ENCODE measurements around the gene CKAP4. TPM values are rescaled to one million over a fixed set of nuclear protein-coding genes. Genes with fewer than 3 reads are reported as not detected.

CKAP4 gene
- total RNA-seq, 1 experiment from 2014 or later: 69.6 TPM

DNA sequence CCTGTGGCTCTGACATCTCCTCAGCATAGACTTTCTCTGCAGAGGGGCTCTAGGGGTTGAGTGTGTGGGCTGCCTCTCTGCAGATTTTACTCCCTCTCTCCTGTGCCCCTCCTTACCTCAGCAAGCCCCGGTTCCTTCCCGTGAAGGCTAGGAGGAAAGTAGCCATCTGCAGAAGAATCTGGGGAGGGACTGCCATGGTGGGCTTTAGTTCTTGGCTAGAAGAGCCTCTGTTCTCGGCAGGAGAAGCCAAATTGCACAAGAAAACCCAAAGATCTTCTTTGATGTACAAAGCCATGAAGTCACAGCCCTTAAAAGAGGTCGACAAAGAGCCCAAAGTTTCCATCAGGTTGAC, 23.5 kb downstream of the CKAP4 start:
- Mint-ChIP-seq H3K27ac (no peak overlapping the region), H3K4me3 (no peak overlapping the region), H3K9me3 (no peaks in the 10 kb centered on the region), H3K27me3 (ENCODE audit: low read depth) (no peaks in the 10 kb centered on the region), H3K4me1 (peaks cover 5% of the 10 kb centered on the region), H3K36me3 (no peaks in the 10 kb centered on the region)
- ChIA-PET CTCF (interaction anchor here (0.6 to 1.6 kb wide), 28 partner anchors 10 to 806 kb away, joined by 3 to 27 read pairs (median 5); partner anchors contain the start of gene NUAK1), POLR2A (interaction anchor here (0.9 kb wide), 1 partner anchor 84 kb away, joined by 3 read pairs; no protein-coding TSS in a partner anchor)
- TF ChIP-seq, protein P1, sequence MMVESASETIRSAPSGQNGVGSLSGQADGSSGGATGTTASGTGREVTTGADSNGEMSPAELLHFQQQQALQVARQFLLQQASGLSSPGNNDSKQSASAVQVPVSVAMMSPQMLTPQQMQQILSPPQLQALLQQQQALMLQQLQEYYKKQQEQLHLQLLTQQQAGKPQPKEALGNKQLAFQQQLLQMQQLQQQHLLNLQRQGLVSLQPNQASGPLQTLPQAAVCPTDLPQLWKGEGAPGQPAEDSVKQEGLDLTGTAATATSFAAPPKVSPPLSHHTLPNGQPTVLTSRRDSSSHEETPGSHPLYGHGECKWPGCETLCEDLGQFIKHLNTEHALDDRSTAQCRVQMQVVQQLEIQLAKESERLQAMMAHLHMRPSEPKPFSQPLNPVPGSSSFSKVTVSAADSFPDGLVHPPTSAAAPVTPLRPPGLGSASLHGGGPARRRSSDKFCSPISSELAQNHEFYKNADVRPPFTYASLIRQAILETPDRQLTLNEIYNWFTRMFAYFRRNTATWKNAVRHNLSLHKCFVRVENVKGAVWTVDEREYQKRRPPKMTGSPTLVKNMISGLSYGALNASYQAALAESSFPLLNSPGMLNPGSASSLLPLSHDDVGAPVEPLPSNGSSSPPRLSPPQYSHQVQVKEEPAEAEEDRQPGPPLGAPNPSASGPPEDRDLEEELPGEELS (CRISPR knock-in tag; IDR thresholded peaks at IDR 0.05): no peak
- TF ChIP-seq NR1H2 (CRISPR knock-in tag; IDR thresholded peaks at IDR 0.05) (no peak), EMX1 (CRISPR knock-in tag; IDR thresholded peaks at IDR 0.05) (no peak), NR2C2 (CRISPR knock-in tag; IDR thresholded peaks at IDR 0.05) (no peak)
- TF ChIP-seq, protein P2, sequence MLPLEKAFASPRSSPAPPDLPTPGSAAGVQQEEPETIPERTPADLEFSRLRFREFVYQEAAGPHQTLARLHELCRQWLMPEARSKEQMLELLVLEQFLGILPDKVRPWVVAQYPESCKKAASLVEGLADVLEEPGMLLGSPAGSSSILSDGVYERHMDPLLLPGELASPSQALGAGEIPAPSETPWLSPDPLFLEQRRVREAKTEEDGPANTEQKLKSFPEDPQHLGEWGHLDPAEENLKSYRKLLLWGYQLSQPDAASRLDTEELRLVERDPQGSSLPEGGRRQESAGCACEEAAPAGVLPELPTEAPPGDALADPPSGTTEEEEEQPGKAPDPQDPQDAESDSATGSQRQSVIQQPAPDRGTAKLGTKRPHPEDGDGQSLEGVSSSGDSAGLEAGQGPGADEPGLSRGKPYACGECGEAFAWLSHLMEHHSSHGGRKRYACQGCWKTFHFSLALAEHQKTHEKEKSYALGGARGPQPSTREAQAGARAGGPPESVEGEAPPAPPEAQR (CRISPR knock-in tag; IDR thresholded peaks at IDR 0.05): no peak
- ATAC-seq (no peak), DNase-seq (ENCODE audit: low spot score) (no peak)

DNA sequence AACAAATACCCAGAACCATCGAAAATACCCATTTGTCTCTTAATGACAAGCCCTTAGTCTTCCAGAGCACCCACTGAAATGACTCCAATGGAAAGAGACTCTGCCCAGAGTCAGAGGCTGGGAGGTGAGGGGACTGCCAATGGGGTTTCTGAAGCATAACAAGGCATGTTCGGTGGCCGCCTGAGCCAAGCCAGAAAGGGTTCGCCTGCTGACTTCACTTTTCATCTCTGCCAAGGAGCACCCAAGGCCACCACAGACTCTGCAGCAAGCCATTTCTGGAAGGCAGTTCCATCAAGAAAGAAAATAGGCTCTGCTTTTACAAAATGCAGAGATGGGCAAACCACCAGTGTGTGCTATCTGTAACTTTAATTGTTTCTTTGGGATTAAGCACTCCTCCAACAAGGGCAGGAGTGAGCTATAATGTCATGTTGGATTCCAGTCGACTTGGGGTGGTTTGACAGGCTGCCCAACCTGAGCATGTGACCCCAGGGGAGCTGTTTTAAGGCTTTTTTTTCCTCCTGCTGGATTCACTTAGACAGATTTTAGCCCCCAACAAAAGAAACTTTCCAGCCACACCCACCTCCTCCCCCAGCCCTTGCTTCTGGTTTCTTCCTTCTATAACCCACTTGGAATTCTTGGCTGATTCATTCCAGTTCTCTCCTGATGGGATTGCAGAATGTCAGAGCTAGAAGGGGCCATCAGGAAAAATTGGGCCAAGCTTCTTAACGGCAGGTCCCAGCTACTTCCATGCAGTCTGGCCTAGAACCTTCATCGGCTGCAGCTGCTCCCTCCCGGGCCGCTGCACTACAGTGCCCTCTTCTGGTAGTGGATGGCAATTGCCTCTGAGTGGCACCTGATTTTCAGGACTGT, 24.1 kb downstream of the CKAP4 start:
- peak; percentile 95 for ATAC-seq
- POLR2A ChIA-PET: interaction anchor here (0.9 kb wide), 1 partner anchor 84 kb away, joined by 3 read pairs; no protein-coding TSS in a partner anchor
- no peak overlapping the region for H3K27ac Mint-ChIP-seq

DNA sequence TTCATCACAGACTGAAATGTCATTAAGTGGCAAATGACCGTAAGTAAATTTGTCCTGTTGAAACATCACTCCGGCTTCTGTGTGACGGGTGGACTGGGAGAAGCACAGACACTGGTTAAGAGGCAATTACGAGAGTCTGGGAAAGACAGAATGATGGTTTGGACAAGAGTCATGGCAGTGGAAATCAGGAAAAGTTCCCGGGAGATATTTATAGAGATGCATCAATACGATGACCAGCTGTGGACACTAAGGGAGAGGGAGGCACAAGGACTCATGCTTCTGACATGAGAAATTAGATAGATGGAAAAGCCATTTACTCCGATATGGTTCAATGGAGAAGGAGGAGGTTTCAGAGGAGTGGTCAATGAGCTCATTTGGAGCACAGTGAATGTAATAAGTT, 27.3 kb downstream of the CKAP4 start:
- no peak for DNase-seq (ENCODE audit: low spot score)
- H3K27me3 Mint-ChIP-seq (ENCODE audit: low read depth): no peaks in the 10 kb centered on the region; the same call in 1 of the 2 replicates
- no peak overlapping the region for H3K27ac Mint-ChIP-seq
- H3K4me1 Mint-ChIP-seq: no peaks in the 10 kb centered on the region; the same call in 1 of the 2 replicates
- ChIA-PET CTCF (no interaction called here), POLR2A (interaction anchor here (0.6 kb wide), 1 partner anchor 885 kb away, joined by 3 read pairs; no protein-coding TSS in a partner anchor)
- ATAC-seq: no peak
- H3K36me3 Mint-ChIP-seq: peaks cover 5% of the 10 kb centered on the region
- peaks cover 13% of the 10 kb centered on the region for H3K9me3 Mint-ChIP-seq
- no peak overlapping the region for H3K4me3 Mint-ChIP-seq
- TF ChIP-seq NFATC4 (CRISPR knock-in tag; IDR thresholded peaks at IDR 0.05): no peak
- TF ChIP-seq FOXJ3 (CRISPR knock-in tag; IDR thresholded peaks at IDR 0.05; ENCODE audit: borderline replicate concordance): no peak
- TF ChIP-seq, protein P3, sequence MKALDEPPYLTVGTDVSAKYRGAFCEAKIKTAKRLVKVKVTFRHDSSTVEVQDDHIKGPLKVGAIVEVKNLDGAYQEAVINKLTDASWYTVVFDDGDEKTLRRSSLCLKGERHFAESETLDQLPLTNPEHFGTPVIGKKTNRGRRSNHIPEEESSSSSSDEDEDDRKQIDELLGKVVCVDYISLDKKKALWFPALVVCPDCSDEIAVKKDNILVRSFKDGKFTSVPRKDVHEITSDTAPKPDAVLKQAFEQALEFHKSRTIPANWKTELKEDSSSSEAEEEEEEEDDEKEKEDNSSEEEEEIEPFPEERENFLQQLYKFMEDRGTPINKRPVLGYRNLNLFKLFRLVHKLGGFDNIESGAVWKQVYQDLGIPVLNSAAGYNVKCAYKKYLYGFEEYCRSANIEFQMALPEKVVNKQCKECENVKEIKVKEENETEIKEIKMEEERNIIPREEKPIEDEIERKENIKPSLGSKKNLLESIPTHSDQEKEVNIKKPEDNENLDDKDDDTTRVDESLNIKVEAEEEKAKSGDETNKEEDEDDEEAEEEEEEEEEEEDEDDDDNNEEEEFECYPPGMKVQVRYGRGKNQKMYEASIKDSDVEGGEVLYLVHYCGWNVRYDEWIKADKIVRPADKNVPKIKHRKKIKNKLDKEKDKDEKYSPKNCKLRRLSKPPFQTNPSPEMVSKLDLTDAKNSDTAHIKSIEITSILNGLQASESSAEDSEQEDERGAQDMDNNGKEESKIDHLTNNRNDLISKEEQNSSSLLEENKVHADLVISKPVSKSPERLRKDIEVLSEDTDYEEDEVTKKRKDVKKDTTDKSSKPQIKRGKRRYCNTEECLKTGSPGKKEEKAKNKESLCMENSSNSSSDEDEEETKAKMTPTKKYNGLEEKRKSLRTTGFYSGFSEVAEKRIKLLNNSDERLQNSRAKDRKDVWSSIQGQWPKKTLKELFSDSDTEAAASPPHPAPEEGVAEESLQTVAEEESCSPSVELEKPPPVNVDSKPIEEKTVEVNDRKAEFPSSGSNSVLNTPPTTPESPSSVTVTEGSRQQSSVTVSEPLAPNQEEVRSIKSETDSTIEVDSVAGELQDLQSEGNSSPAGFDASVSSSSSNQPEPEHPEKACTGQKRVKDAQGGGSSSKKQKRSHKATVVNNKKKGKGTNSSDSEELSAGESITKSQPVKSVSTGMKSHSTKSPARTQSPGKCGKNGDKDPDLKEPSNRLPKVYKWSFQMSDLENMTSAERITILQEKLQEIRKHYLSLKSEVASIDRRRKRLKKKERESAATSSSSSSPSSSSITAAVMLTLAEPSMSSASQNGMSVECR (CRISPR knock-in tag; IDR thresholded peaks at IDR 0.05; ENCODE audit: borderline replicate concordance): no peak
- TF ChIP-seq, protein P4, sequence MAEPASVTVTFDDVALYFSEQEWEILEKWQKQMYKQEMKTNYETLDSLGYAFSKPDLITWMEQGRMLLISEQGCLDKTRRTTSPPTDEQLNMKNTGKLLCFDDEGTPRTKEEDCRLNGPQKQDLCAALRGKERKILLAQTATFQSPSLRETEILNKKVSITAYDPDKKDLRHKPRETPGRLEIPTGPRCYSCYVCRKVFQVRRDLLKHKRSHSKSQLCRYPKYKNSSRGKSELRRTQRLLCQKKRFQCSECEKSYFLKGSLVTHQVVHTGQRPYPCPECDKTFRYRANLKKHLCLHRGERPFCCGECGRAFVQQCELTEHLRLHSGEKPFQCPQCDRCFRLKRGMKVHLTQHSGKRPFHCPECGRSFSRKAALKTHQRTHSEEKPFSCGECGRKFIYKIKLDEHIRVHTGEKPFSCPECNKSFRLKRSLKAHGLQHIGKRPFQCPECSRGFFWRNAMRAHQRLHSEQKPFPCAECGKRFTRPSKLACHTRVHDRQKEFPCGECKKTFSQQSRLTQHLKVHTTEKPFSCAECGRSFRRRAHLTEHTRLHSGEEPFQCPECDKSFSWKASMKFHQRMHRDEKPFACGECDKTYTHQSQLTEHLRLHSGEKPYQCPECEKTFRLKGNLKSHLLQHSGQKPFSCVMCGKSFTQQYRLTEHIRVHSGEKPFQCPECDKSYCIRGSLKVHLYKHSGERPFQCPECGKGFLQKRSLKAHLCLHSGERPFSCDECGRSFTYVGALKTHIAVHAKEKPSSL (CRISPR knock-in tag; conservative IDR thresholded peaks at IDR 0.05): no peak
- no peak for TF ChIP-seq ATF1 (CRISPR knock-in tag; IDR thresholded peaks at IDR 0.05)
- no peak for TF ChIP-seq ZNF317 (CRISPR knock-in tag; IDR thresholded peaks at IDR 0.05; ENCODE audit: borderline replicate concordance, low read depth)
- no peak for TF ChIP-seq IRF2 (CRISPR knock-in tag; IDR thresholded peaks at IDR 0.05; ENCODE audit: borderline replicate concordance, low read depth)

More for the DNA sequence above, 24.1 kb downstream of the CKAP4 start:
- H3K4me3 Mint-ChIP-seq: no peak overlapping the region
- CTCF ChIA-PET: interaction anchor here (0.5 to 1.6 kb wide), 47 partner anchors 9 to 805 kb away, joined by 3 to 27 read pairs (median 4); partner anchors contain the start of gene NUAK1
- H3K4me1 Mint-ChIP-seq: peaks cover 5% of the 10 kb centered on the region
- TF ChIP-seq, protein P5, sequence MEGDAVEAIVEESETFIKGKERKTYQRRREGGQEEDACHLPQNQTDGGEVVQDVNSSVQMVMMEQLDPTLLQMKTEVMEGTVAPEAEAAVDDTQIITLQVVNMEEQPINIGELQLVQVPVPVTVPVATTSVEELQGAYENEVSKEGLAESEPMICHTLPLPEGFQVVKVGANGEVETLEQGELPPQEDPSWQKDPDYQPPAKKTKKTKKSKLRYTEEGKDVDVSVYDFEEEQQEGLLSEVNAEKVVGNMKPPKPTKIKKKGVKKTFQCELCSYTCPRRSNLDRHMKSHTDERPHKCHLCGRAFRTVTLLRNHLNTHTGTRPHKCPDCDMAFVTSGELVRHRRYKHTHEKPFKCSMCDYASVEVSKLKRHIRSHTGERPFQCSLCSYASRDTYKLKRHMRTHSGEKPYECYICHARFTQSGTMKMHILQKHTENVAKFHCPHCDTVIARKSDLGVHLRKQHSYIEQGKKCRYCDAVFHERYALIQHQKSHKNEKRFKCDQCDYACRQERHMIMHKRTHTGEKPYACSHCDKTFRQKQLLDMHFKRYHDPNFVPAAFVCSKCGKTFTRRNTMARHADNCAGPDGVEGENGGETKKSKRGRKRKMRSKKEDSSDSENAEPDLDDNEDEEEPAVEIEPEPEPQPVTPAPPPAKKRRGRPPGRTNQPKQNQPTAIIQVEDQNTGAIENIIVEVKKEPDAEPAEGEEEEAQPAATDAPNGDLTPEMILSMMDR (IDR thresholded peaks at IDR 0.05): peak; percentile 93
- TF ChIP-seq, protein P6, sequence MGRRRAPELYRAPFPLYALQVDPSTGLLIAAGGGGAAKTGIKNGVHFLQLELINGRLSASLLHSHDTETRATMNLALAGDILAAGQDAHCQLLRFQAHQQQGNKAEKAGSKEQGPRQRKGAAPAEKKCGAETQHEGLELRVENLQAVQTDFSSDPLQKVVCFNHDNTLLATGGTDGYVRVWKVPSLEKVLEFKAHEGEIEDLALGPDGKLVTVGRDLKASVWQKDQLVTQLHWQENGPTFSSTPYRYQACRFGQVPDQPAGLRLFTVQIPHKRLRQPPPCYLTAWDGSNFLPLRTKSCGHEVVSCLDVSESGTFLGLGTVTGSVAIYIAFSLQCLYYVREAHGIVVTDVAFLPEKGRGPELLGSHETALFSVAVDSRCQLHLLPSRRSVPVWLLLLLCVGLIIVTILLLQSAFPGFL (CRISPR knock-in tag; IDR thresholded peaks at IDR 0.05; ENCODE audit: borderline replicate concordance): no peak
- H3K36me3 Mint-ChIP-seq: no peaks in the 10 kb centered on the region
- no peaks in the 10 kb centered on the region for H3K27me3 Mint-ChIP-seq (ENCODE audit: low read depth)
- H3K9me3 Mint-ChIP-seq: peaks cover under 1% of the 10 kb centered on the region; the same call in 1 of the 2 replicates
- peak; percentile 84 for DNase-seq (ENCODE audit: low spot score)
